Measurements from ENCODE around the gene NAV3. TPM values are rescaled to one million over a fixed set of nuclear protein-coding genes. Genes with fewer than 3 reads are reported as not detected.

The NAV3 gene
- total RNA-seq, 1 donor from 2014 or later: 8.7 TPM

GRCh38 chr12:78187741-78188140 is 357.0 kb downstream of the NAV3 start:
- no peak overlapping the region for H3K4me3 ChIP-seq
- no peaks in the 10 kb centered on the region for H3K27me3 ChIP-seq (ENCODE audit: low read depth)
- intact Hi-C loops (cut with DNase I): no loop called here
- no peak for TF ChIP-seq CTCF (IDR thresholded peaks at IDR 0.05)
- H3K4me1 ChIP-seq: no peaks in the 10 kb centered on the region
- DNase-seq (no peak), ATAC-seq (no peak)
- no peaks in the 10 kb centered on the region for H3K9me3 ChIP-seq
- no peak overlapping the region for H3K27ac ChIP-seq
- H3K36me3 ChIP-seq: no peaks in the 10 kb centered on the region

GRCh38 chr12:78189656-78190055 is 359.0 kb downstream of the NAV3 start:
- Histone ChIP-seq H3K4me1 (no peaks in the 10 kb centered on the region), H3K36me3 (no peaks in the 10 kb centered on the region), H3K27me3 (ENCODE audit: low read depth) (no peaks in the 10 kb centered on the region), H3K27ac (no peak overlapping the region), H3K4me3 (no peak overlapping the region), H3K9me3 (no peaks in the 10 kb centered on the region)
- DNase-seq (no peak), ATAC-seq (no peak)
- TF ChIP-seq CTCF (IDR thresholded peaks at IDR 0.05): no peak
- intact Hi-C loops (cut with DNase I): no loop called here

GRCh38 chr12:78191611-78192010 is 360.9 kb downstream of the NAV3 start:
- TF ChIP-seq CTCF (IDR thresholded peaks at IDR 0.05): no peak
- H3K9me3 ChIP-seq: no peaks in the 10 kb centered on the region
- H3K36me3 ChIP-seq: no peaks in the 10 kb centered on the region
- DNase-seq (no peak), ATAC-seq (no peak)
- no peaks in the 10 kb centered on the region for H3K4me1 ChIP-seq
- no peak overlapping the region for H3K27ac ChIP-seq
- H3K4me3 ChIP-seq: no peak overlapping the region
- no peaks in the 10 kb centered on the region for H3K27me3 ChIP-seq (ENCODE audit: low read depth)
- intact Hi-C loops (cut with DNase I): no loop called here

GRCh38 chr12:78192979-78193378 is 362.3 kb downstream of the NAV3 start:
- intact Hi-C loops (cut with DNase I): no loop called here
- Histone ChIP-seq H3K27me3 (ENCODE audit: low read depth) (no peaks in the 10 kb centered on the region), H3K4me1 (no peaks in the 10 kb centered on the region), H3K27ac (no peak overlapping the region), H3K4me3 (no peak overlapping the region), H3K36me3 (no peaks in the 10 kb centered on the region), H3K9me3 (no peaks in the 10 kb centered on the region)
- ATAC-seq (no peak), DNase-seq (no peak)
- TF ChIP-seq CTCF (IDR thresholded peaks at IDR 0.05): no peak

GRCh38 chr12:78194448-78194847 is 363.8 kb downstream of the NAV3 start:
- TF ChIP-seq CTCF (IDR thresholded peaks at IDR 0.05): no peak
- Histone ChIP-seq H3K36me3 (no peaks in the 10 kb centered on the region), H3K27me3 (ENCODE audit: low read depth) (no peaks in the 10 kb centered on the region), H3K4me3 (no peak overlapping the region), H3K27ac (no peak overlapping the region), H3K9me3 (no peaks in the 10 kb centered on the region), H3K4me1 (no peaks in the 10 kb centered on the region)
- intact Hi-C loops (cut with DNase I): no loop called here
- DNase-seq (no peak), ATAC-seq (no peak)

GRCh38 chr12:78198896-78199295 is 368.2 kb downstream of the NAV3 start:
- ATAC-seq: no peak
- TF ChIP-seq CTCF (IDR thresholded peaks at IDR 0.05): no peak
- no peaks in the 10 kb centered on the region for H3K27me3 ChIP-seq (ENCODE audit: low read depth)
- H3K9me3 ChIP-seq: no peaks in the 10 kb centered on the region
- no peaks in the 10 kb centered on the region for H3K36me3 ChIP-seq
- intact Hi-C loops (cut with DNase I): no loop called here
- no peak for DNase-seq
- no peaks in the 10 kb centered on the region for H3K4me1 ChIP-seq
- H3K4me3 ChIP-seq: no peak overlapping the region
- no peak overlapping the region for H3K27ac ChIP-seq
